Measurements from ENCODE around the gene BTNL8. TPM values are rescaled to one million over a fixed set of nuclear protein-coding genes. Genes with fewer than 3 reads are reported as not detected.
"Not testable (repeated sequence)": the region's sequence is repeated elsewhere in the genome, so short reads cannot be mapped to it uniquely, and the experiment has no call there.

BTNL8 gene
- total RNA-seq, 1 donor from 2014 or later: 0.25 TPM

DNA sequence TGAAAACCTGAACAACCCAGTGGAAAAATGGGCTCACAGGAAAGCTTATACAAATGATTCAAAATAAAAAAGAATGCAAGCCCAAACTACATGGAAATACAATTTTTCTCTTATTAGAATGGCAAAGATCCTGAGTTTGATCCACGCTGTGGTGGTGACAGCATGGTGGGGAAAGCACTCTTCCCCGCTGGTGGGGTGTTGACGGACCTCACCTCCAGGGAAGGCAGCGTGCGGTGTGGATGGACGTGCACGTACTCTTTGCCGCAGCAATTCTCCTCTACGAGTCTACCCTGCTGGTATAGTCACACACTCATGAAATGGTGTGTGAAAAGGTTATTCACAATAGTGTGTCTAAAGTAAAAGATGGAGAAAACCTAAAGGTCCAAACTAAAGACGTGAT lies 32.0 kb upstream of the BTNL8 start:
- no peak for DNase-seq (ENCODE audit: low spot score)
- H3K27me3 Mint-ChIP-seq (ENCODE audit: low read depth): peaks cover 26% of the 10 kb centered on the region
- no peak overlapping the region for H3K4me3 Mint-ChIP-seq (ENCODE audit: low read depth)
- no peak overlapping the region for H3K27ac Mint-ChIP-seq
- intact Hi-C loops (cut with micrococcal nuclease): loop anchor here (10.0 kb wide), 1 partner anchor 318 kb away; no protein-coding TSS in a partner anchor
- peaks cover 4% of the 10 kb centered on the region for H3K4me1 Mint-ChIP-seq (ENCODE audit: low read depth)
- H3K36me3 Mint-ChIP-seq (ENCODE audit: low read depth): no peaks in the 10 kb centered on the region
- no peaks in the 10 kb centered on the region for H3K9me3 Mint-ChIP-seq

DNA sequence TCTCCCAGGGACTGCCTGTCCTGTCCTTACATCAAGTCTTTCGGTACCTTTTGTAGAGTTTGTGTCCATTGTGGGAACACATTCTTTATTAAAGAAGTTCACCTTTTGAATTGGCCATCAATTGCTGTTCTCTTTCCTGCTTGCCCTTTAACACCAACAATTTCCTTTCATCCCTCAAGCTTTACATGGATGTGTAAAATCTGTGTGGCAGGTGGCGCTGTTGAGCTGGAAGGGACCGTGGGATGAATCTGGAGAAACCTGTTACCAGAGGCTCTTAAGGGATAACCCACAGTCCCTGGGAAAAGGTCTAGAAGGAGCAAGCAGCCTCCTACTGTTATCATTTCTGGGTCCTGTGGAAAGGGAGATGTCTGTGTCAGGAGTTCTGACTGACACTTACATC lies 30.0 kb upstream of the BTNL8 start:
- Mint-ChIP-seq H3K9me3 (no peaks in the 10 kb centered on the region), H3K27me3 (ENCODE audit: low read depth) (peaks cover 26% of the 10 kb centered on the region), H3K4me1 (ENCODE audit: low read depth) (peaks cover 9% of the 10 kb centered on the region), H3K27ac (no peak overlapping the region), H3K36me3 (ENCODE audit: low read depth) (no peaks in the 10 kb centered on the region), H3K4me3 (ENCODE audit: low read depth) (no peak overlapping the region)
- intact Hi-C loops (cut with micrococcal nuclease): loop anchor here (10.0 kb wide), 1 partner anchor 316 kb away; no protein-coding TSS in a partner anchor
- peak; percentile 37 for DNase-seq (ENCODE audit: low spot score)

DNA sequence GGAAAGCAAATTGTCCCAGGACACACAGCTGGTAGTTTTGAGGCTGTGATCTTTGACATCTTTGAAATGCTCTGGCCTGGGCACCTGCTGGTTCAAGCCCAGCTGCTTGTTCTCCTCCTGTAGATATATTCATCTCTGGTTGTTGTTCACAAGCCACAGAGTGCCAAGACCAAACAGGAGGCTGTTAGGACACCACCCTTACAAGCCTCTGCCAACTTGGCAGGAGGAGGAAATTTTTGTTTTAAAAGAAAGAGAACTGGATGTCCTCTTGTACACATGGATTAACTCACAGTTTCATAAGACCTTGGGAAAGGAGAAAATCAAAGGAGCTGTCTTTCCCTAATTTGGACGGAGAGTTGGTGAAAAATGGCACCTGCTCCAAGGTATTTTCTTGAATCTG lies 29.4 kb upstream of the BTNL8 start:
- Mint-ChIP-seq H3K4me1 (ENCODE audit: low read depth) (peaks cover 11% of the 10 kb centered on the region), H3K27ac (no peak overlapping the region), H3K4me3 (ENCODE audit: low read depth) (no peak overlapping the region), H3K36me3 (ENCODE audit: low read depth) (no peaks in the 10 kb centered on the region), H3K27me3 (ENCODE audit: low read depth) (peaks cover 26% of the 10 kb centered on the region), H3K9me3 (no peaks in the 10 kb centered on the region)
- intact Hi-C loops (cut with micrococcal nuclease): loop anchor here (10.0 kb wide), 1 partner anchor 315 kb away; no protein-coding TSS in a partner anchor
- no peak for DNase-seq (ENCODE audit: low spot score)

DNA sequence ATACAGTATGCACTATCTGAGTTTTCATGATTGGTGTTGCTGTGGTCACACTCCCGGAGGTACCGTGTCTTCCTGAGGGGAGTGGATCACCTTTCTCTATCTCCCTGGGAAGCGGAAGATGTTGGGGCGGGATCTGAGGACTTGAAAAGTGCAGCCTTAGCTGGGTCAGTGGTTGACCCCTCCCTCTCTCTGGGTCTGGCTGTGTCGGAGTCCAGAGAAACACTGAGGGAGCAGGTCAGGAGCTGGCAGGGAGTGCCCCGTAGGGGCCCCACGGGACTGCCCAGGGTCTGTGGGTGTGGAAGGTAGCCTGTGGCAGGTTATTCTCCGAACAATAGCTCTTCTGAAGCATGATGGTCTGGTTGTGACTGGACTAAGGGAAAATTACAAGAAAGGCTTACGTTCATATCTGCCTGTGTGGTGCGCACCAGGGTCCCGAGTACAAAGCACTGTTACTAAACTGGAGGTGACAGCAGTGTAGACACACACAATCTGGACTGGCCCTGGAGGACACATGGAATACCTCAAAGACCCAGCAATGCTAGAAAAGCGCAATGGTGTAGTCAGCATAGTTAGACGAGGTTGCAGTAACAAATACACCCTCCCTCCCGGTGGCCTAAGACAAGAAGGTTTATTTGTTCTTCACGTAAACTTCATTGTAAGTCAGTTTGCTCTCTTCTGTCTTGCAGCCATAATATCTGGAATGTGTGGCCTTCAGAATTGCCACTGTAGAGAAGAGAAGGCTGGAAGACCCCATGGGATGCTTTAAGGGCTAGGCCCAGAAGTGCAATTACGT lies 28.5 kb upstream of the BTNL8 start:
- Mint-ChIP-seq H3K4me1 (ENCODE audit: low read depth) (peaks cover 11% of the 10 kb centered on the region), H3K9me3 (no peaks in the 10 kb centered on the region), H3K36me3 (ENCODE audit: low read depth) (no peaks in the 10 kb centered on the region), H3K4me3 (ENCODE audit: low read depth) (no peak overlapping the region), H3K27ac (no peak overlapping the region), H3K27me3 (ENCODE audit: low read depth) (peaks cover 26% of the 10 kb centered on the region)
- no peak for DNase-seq (ENCODE audit: low spot score)
- intact Hi-C loops (cut with micrococcal nuclease): no loop called here

- intact Hi-C loops (cut with micrococcal nuclease): no loop called here
- H3K27me3 Mint-ChIP-seq (ENCODE audit: low read depth): peaks cover 13% of the 10 kb centered on the region
Measured at GRCh38 chr5:180872419-180872818, 26.5 kb upstream of the BTNL8 start.

GRCh38 chr5:180873615-180874520 lies 25.1 kb upstream of the BTNL8 start:
- no peaks in the 10 kb centered on the region for H3K9me3 Mint-ChIP-seq
- no peak overlapping the region for H3K27ac Mint-ChIP-seq
- intact Hi-C loops (cut with micrococcal nuclease): no loop called here
- H3K4me1 Mint-ChIP-seq (ENCODE audit: low read depth): peaks cover 8% of the 10 kb centered on the region
- no peaks in the 10 kb centered on the region for H3K36me3 Mint-ChIP-seq (ENCODE audit: low read depth)
- no peak overlapping the region for H3K4me3 Mint-ChIP-seq (ENCODE audit: low read depth)
- peak; percentile 14 for DNase-seq (ENCODE audit: low spot score)
- peaks cover 7% of the 10 kb centered on the region for H3K27me3 Mint-ChIP-seq (ENCODE audit: low read depth)

More at GRCh38 chr5:180872419-180872818, 26.5 kb upstream of the BTNL8 start:
- peaks cover 11% of the 10 kb centered on the region for H3K4me1 Mint-ChIP-seq (ENCODE audit: low read depth)
- H3K27ac Mint-ChIP-seq: no peak overlapping the region
- no peak for DNase-seq (ENCODE audit: low spot score)
- no peaks in the 10 kb centered on the region for H3K9me3 Mint-ChIP-seq
- H3K4me3 Mint-ChIP-seq (ENCODE audit: low read depth): no peak overlapping the region
- H3K36me3 Mint-ChIP-seq (ENCODE audit: low read depth): no peaks in the 10 kb centered on the region

DNA sequence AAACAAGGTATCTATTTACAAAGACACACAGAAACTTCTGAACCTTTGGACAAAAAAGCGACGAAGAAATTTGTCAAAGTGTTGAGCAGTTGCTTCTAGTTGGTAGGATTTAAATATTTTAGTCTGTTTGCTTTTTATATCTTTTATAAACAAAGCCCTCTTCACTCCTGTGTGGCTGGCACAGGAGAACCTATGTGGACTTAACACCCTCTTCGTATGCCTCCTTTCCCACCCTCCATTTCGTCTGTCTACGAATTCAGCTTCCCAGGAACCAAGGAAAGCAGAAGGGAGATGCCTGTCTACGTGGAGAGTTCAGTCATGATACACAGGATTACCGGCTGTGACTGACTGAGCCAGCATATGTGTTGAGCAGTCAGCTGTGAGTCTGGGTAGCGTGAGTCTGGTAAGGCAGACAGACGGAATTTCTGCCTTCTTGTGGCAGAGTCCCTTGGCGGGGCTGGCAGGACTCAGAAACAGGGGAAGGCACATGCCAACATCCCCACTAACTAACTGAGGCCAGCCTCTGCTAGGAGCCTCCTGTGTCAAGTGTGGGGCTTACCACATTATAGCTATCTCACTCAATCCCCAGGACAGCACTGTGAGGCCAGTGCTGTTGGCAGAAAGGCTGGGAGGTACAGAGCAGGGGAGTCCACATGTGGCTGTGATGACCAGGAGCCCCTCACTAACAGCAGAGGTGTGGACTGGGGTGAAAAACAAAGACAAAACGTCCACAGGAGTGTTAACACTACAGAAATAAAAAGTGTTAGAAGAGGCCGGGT lies 24.0 kb upstream of the BTNL8 start:
- DNase-seq (ENCODE audit: low spot score): no peak
- no peaks in the 10 kb centered on the region for H3K36me3 Mint-ChIP-seq (ENCODE audit: low read depth)
- H3K27me3 Mint-ChIP-seq (ENCODE audit: low read depth): peaks cover 2% of the 10 kb centered on the region
- H3K9me3 Mint-ChIP-seq: no peaks in the 10 kb centered on the region
- intact Hi-C loops (cut with micrococcal nuclease): no loop called here
- H3K4me3 Mint-ChIP-seq (ENCODE audit: low read depth): no peak overlapping the region
- H3K4me1 Mint-ChIP-seq (ENCODE audit: low read depth): peaks cover 7% of the 10 kb centered on the region
- H3K27ac Mint-ChIP-seq: no peak overlapping the region

DNA sequence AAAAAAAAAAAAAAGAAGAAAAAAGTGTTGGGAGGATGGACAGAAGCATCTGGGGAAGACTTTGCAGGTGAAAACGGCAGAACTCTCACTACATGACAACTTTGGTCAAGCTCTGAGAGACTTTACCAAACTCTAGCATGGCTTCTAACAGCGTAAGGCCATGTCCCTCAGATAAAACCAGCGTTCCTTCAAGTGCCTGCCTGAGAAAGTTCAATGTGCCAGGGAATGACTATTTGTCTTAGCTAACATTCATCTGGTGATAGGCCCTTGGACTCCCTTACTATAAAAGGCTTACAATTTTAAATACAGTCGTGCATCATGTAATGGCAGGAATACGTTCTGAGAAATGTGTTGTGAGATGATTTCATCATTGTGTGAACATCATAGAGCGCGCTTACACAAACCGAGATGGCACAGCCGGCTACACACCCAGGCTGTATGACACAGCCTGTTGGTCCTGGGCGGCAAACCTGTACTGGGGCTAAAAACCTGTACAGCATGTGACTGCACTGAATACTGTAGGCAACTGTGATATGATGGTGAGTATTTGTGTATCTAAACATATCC lies 23.0 kb upstream of the BTNL8 start:
- intact Hi-C loops (cut with micrococcal nuclease): no loop called here
- peaks cover 2% of the 10 kb centered on the region for H3K27me3 Mint-ChIP-seq (ENCODE audit: low read depth)
- H3K27ac Mint-ChIP-seq: no peak overlapping the region
- no peaks in the 10 kb centered on the region for H3K9me3 Mint-ChIP-seq
- H3K4me1 Mint-ChIP-seq (ENCODE audit: low read depth): peaks cover 7% of the 10 kb centered on the region
- H3K36me3 Mint-ChIP-seq (ENCODE audit: low read depth): no peaks in the 10 kb centered on the region
- no peak for DNase-seq (ENCODE audit: low spot score)
- H3K4me3 Mint-ChIP-seq (ENCODE audit: low read depth): no peak overlapping the region

DNA sequence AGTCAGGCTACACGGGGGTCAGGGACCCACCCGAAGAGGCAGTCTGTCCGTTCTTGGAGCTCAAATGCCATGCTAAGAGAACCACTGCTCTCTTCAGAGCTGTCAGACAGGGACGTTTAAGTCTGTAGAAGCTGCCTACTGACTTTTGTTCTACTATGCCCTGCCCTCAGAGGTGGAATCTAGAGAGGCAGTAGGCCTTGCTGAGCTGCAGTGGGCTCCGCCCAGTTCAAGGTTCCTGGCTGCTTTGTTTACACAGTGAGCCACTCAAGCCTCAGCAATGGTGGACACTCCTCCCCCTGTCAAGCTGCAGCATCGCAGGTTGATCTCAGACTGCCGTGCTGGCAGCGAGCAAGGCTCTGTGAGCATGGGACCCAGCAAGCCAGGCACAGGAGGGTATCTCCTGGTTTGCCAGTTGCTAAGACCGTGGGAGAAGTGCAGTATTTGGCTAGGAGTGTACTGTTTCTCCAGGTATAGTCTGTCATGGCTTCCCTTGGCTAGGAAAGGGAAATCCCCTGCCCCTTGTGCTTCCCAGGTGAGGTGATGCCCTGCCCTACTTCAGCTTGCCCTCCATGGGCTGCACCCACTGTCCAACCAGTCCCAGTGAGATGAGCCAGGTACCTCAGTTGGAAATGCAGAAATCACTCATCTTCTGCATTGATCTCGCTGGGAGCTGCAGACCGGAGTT lies 13.0 kb upstream of the BTNL8 start:
- H3K4me3 Mint-ChIP-seq (ENCODE audit: low read depth); intact Hi-C loops (cut with micrococcal nuclease): not testable (repeated sequence)

DNA sequence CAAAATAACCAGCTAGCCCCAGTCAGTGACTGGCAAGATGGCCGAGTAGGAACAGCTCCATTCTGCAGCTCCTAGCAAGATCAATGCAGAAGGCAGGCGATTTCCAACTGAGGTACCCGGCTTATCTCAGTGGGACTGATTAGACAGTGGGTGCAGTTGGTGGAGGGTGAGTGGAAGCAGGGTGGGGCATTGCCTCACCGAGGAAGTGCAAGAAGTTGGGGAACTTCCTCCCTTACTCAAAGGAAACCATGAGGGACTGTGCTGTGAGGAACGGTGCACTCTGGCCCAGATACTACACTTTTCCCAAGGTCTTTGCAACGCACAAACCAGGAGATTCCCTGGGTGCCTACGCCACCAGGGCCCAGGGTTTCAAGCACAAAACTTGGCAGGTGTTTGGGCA lies 9.6 kb upstream of the BTNL8 start:
- peaks cover 6% of the 10 kb centered on the region for H3K9me3 Mint-ChIP-seq
- no peak overlapping the region for H3K27ac Mint-ChIP-seq
- no peak overlapping the region for H3K4me3 Mint-ChIP-seq (ENCODE audit: low read depth)
- intact Hi-C loops (cut with micrococcal nuclease): no loop called here
- no peaks in the 10 kb centered on the region for H3K36me3 Mint-ChIP-seq (ENCODE audit: low read depth)
- peaks cover 24% of the 10 kb centered on the region for H3K27me3 Mint-ChIP-seq (ENCODE audit: low read depth)
- DNase-seq (ENCODE audit: low spot score): no peak
- H3K4me1 Mint-ChIP-seq (ENCODE audit: low read depth): no peaks in the 10 kb centered on the region

More for the DNA sequence above, 13.0 kb upstream of the BTNL8 start:
- not testable (repeated sequence) for H3K4me1 Mint-ChIP-seq (ENCODE audit: low read depth); H3K9me3 Mint-ChIP-seq; H3K27ac Mint-ChIP-seq; H3K36me3 Mint-ChIP-seq (ENCODE audit: low read depth); DNase-seq (ENCODE audit: low spot score)
- H3K27me3 Mint-ChIP-seq (ENCODE audit: low read depth): peaks cover 23% of the 10 kb centered on the region

- intact Hi-C loops (cut with micrococcal nuclease); H3K4me3 Mint-ChIP-seq (ENCODE audit: low read depth); DNase-seq (ENCODE audit: low spot score); H3K4me1 Mint-ChIP-seq (ENCODE audit: low read depth); H3K27ac Mint-ChIP-seq; H3K36me3 Mint-ChIP-seq (ENCODE audit: low read depth): not testable (repeated sequence)
- H3K9me3 Mint-ChIP-seq: peaks cover 10% of the 10 kb centered on the region
- peaks cover 21% of the 10 kb centered on the region for H3K27me3 Mint-ChIP-seq (ENCODE audit: low read depth)
Measured at GRCh38 chr5:180895330-180895729, 3.6 kb upstream of the BTNL8 start.

DNA sequence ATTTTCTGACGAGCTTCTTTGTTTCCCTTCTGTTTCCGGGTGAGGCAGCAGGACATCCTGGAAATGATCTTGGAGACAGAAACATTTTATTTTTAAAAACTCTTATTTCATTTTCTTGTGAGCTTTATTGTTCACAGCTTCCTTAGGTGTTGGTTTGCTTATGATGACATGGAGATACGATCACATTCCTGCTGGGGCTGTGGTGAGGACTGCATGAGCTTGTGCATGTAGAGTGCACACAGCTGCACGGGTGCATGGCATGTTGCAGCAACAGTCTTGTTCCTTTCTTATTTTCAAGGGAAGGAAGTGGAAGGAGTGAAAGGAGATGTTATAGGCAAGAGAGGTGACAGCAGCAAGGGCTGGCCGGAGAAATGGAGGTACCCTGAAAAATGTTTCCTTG lies 1.2 kb downstream of the BTNL8 start:
- intact Hi-C loops (cut with micrococcal nuclease): no loop called here
- Mint-ChIP-seq H3K9me3 (peaks cover 4% of the 10 kb centered on the region), H3K27me3 (ENCODE audit: low read depth) (no peaks in the 10 kb centered on the region), H3K36me3 (ENCODE audit: low read depth) (no peaks in the 10 kb centered on the region), H3K4me3 (ENCODE audit: low read depth) (no peak overlapping the region), H3K4me1 (ENCODE audit: low read depth) (no peaks in the 10 kb centered on the region), H3K27ac (no peak overlapping the region)
- no peak for DNase-seq (ENCODE audit: low spot score)
